Esophagus mucosa (tissue), 1 donor: ENCODE measurements around the gene USP32. TPM values are rescaled to one million over a fixed set of nuclear protein-coding genes. Genes with fewer than 3 reads are reported as not detected.

Experiments
- ATAC-seq: fragments of 200-7000 bp; cut with Tn5 transposase; one replicate; pipeline ENCODE4 v1.9.1; 2020
- total RNA-seq: library from RNA; stranded (reverse); gene quantifications from one replicate; pipeline ENCODE4 v1.2.4, GENCODE V29; 2023
- donor health status: DM: yes; HTN: yes; CAD: no.

Gene USP32
- total RNA-seq, 1 donor from 2014 or later: 53.5 TPM

GRCh38 chr17:60300011-60300410 lies 91.9 kb downstream of the USP32 start:
- no peak for ATAC-seq

GRCh38 chr17:60297760-60298401 lies 94.1 kb downstream of the USP32 start:
- ATAC-seq: no peak

- ATAC-seq: no peak
These were observed 95.8 kb downstream of the USP32 start for GRCh38 chr17:60296177-60296576.

- no peak for ATAC-seq
These were observed 98.2 kb downstream of the USP32 start for GRCh38 chr17:60293580-60294335.

- ATAC-seq: no peak
These were observed 99.2 kb downstream of the USP32 start for GRCh38 chr17:60292697-60293096.

GRCh38 chr17:60284709-60285108 lies 107.2 kb downstream of the USP32 start:
- no peak for ATAC-seq

GRCh38 chr17:60283816-60284215 lies 108.1 kb downstream of the USP32 start:
- no peak for ATAC-seq

GRCh38 chr17:60280673-60281072 lies 111.3 kb downstream of the USP32 start:
- ATAC-seq: no peak

GRCh38 chr17:60278237-60278636 lies 113.7 kb downstream of the USP32 start:
- no peak for ATAC-seq

GRCh38 chr17:60277258-60277657 lies 114.7 kb downstream of the USP32 start:
- ATAC-seq: no peak

- no peak for ATAC-seq
These were observed 122.5 kb downstream of the USP32 start for GRCh38 chr17:60269417-60269816.

GRCh38 chr17:60260540-60260939 lies 131.4 kb downstream of the USP32 start:
- ATAC-seq: no peak

- ATAC-seq: no peak
These were observed 133.6 kb downstream of the USP32 start for GRCh38 chr17:60258313-60258712.

GRCh38 chr17:60256174-60256573 lies 135.8 kb downstream of the USP32 start:
- ATAC-seq: no peak

GRCh38 chr17:60253048-60253447 lies 138.9 kb downstream of the USP32 start:
- no peak for ATAC-seq

GRCh38 chr17:60252459-60252858 lies 139.5 kb downstream of the USP32 start:
- no peak for ATAC-seq

- no peak for ATAC-seq
These were observed 142.6 kb downstream of the USP32 start for GRCh38 chr17:60249290-60249826.

GRCh38 chr17:60248618-60249289 lies 143.2 kb downstream of the USP32 start:
- no peak for ATAC-seq

GRCh38 chr17:60247836-60248461 lies 144.0 kb downstream of the USP32 start:
- ATAC-seq: no peak

- no peak for ATAC-seq
These were observed 147.3 kb downstream of the USP32 start for GRCh38 chr17:60244656-60245055.

- ATAC-seq: no peak
These were observed 151.6 kb downstream of the USP32 start for GRCh38 chr17:60240290-60240689.

GRCh38 chr17:60231691-60232090 lies 160.2 kb downstream of the USP32 start:
- ATAC-seq: peak; percentile 58

- ATAC-seq: peak; percentile 35
These were observed 160.7 kb downstream of the USP32 start for GRCh38 chr17:60231234-60231633.
